HG03135 (cell line): ENCODE measurements around the gene SLU7.

Source experiments
- ATAC-seq: cut with Tn5 transposase; IDR thresholded peaks from one replicate; pipeline ENCODE4 v1.9.1; 2021; ENCODE audit warnings: mild to moderate bottlenecking, moderate library complexity; ENCODE audit not compliant: unreplicated experiment

SLU7 gene

DNA sequence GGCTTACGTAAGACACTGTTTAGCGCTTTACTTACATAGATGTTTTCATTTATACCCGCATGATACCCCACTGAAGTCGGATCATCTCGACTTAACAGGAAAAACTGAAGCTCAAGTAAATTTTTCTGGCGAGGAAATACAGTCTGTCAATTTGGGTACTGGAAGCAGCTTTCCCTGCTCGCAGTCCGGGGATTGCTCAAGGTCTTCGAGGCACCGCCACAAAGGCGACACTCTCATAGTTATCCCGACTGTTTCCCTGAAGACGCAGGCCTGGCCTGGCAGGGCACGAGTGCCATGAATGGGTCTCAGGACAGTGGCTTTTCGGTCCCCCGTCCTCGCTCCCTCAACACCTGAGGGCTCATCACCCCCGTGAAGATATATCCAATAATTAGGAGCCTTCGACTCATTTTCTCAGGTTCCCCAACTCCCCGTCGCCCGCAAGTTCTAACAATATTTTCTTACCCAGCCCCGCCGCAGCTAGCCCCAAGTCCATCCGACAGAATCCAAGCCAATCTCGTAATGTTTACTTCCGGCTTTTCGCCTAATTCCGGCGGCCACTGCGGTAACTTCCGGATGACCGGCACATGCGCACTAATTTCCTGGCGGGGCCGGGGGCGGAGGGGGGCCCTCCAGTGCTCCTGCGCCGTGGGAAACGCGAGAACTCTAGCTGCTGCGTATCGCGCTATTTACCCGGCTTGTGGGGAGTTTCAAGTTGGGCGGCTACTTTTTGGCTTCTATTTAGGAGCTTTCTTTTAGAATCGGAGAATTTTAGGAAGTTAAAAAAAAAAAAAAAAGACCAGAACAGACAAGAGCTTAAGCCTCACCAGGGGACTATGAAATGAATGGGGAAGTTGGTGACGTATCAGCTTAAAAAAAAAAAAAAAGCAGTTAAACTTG lies at the start of gene SLU7:
Gene SLU7 (minus strand): TSS at position 521 of the 897 bp plus-strand sequence. CDS start 3,787 bp downstream, outside the sequence.
- ATAC-seq, result peak; percentile 71

- no peak for ATAC-seq
Measured at GRCh38 chr5:160468363-160468975, 49.6 kb upstream of the SLU7 start.

DNA sequence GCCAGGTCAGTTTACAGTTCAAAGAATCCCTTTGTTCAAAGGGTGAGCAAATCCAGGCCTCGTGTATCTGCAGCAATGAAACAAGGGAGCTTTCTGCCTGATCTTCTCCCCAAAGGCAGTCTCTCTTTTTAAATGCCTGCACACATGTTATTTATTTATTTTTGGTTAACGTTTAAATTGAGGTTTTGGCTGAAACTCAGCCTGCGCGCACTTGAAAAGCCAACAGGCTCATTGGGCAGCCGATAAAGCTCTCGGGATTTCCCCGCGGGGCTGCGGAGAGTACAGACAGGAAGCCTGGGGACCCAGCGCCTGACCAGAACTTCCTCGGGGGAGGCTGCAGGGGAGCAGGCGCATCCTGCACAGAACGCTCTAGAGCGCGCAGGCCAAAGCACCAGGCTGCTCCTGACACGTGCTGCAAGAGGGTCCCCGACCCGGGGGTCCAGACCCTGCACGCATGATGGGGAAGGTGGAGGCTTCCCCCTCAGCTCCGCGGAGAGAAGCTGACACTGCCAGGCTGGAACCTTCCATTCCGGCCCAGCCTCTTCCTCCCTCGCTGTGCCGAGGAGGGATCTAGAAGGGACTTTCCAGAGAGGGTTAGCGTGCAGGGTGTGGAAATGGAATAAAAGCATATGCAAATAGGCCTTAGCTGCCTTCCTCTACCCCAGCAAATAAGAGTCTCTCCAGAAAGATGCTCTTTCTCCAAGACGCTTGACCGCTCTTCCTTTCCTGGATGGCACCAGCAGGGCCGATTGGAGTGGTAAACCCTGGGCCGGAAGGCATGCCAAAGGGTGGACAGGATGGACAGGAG lies 48.9 kb upstream of the SLU7 start:
- ATAC-seq, result peak; percentile 92

DNA sequence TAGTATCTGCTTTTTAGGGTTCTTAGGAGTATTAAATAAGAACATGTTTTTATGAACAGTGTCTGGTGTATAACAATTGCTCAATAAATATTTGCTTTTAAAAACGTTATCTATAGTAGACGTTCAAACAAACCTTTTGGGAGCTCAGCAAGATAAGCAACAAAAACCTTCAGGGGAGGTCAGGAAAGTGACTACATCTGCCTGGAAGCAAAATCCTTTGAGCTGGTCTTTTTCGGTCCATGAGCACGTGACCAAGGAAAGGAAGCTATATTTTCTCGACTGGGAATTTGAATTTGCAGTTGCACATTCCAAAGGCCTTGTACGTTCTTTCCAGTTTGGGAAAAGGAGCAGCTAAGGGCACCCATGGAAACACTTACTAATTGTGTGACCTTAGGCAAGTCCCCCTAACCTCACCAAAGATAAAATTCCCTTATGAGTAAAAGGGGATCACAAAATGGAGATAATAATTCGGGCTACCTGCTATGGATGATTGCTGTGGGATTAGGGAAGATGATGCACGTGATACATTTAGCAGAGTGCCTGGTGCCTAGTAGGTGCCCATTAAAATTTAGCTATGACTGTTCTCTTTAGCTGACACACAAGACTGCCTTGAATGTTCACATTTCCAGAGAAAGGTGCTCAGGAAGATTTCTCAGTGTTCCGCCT lies 48.1 kb upstream of the SLU7 start:
- ATAC-seq, result peak; percentile 7

GRCh38 chr5:160466116-160466515 lies 47.2 kb upstream of the SLU7 start:
- no peak for ATAC-seq

DNA sequence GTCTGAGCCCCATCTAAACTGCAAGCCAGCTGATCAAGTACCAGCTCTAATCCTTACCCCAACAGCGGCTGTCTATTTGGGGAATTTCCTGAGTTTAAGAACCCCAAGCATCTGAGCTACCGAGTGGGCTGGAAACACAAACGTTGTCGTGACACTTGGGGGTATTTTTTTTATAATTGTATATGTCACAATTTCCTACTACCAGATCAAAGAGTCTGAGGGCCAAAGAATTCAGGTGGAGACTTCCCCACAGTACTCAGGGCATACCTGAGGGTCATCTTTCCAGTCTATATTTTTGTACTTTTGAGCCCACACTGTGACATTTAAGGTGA lies 45.6 kb upstream of the SLU7 start:
- ATAC-seq, result no peak

DNA sequence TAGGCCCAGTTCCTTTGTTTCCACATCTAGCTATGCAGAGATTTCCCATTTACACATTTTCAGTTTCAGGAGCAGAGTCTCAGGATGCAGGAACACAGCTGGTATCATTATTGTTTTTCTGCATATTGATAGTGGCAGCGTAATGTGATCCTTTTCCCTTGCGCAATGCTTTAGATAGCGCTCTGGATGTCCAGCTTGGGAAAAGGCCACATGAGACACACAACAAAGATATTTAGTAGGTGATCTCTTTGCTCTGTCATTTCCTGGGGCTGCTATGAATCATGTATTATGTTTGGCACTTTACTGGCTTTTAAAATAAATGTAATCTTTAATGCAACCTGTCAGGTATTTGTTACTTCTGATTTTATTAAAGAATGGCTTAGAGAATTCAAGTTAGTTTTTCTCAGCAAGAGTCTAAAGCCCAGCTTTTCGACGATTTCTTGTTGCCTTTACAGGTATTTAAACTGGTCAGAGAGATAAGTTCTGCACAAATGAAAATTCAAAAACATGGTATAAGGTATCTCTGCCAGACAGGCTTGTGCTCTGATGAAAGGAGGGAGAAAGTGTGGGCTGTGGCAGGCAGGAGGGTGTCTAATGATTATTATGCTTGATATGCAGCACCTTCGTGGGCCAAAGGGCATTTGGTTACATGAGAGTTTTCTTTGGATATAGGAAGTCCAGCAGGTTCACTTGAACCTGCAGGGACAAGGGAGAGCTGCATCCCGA lies 45.0 kb upstream of the SLU7 start:
- ATAC-seq, result no peak

GRCh38 chr5:160463227-160463626 lies 44.3 kb upstream of the SLU7 start:
- ATAC-seq, result no peak

GRCh38 chr5:160462167-160462566 lies 43.3 kb upstream of the SLU7 start:
- no peak for ATAC-seq

DNA sequence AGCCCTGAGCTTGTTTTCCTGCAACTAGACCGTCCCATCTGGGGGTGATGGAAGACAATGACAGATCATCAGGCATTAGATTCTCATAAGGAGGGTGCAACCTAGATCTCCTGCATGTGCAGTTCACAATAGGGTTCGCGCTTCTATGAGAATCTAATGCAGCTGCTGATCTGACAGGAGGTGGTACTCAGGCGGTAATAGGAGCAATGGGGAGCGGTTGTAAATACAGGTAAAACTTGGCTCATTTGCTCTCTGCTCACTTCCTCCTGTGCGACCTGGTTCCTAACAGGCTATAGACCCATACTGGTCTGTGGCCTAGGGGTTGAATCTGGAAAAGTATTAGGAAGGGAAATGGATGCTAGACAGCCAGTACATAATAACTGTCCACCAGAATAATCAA lies 42.5 kb upstream of the SLU7 start:
- ATAC-seq, result no peak

DNA sequence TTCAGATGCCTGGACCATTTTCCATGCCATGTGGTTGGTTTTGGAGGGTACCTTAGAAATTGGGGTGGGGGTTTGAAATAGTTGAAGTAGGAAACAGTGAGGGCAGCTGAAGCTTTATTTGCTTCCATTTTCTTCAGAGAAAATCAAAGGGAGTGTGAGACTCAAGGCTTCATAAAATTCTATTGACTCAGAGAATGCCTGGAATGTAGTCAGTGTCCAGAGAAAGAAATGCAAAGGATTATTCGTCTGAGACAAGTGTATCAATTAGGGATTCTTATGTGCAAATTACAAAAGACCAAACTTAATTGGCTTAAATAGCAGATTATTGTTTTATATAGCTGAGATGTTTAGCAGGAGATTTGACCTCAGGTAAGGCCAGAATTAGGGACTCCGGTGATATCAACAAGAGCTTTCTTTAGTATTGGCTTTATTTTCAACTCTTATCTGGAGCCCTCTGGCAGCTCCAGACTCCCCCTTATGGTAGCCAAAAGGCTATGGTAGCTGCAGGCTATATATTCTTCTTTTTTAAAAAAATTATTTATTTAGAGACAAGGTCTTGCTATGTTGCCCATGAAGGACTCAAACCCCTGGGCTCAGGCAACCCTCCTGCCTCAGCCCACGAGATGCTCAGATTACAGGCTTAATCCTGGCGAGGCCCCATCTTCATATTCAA lies 41.6 kb upstream of the SLU7 start:
- ATAC-seq, result no peak

- ATAC-seq, result peak; percentile 65
Measured at GRCh38 chr5:160458806-160459800, 40.2 kb upstream of the SLU7 start.

DNA sequence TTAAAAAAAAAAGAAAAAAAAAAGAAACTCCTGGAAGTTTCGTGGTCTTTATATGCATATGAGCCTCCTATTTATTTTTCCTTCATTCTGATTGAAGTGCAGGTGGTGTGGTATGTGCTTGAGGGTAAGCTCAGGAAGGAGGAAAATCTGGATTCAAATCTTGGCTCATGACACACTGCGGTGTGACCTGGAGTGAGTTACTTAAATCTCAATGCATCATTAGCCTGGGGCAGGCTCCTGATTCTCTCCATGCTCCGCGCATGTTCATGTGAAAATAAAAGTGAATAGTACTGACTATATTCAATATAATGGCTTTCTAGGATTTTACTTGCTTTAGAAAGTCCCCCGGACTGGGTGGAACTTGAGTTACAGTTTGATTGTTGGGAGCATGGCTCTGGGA lies 38.4 kb upstream of the SLU7 start:
- ATAC-seq, result no peak

DNA sequence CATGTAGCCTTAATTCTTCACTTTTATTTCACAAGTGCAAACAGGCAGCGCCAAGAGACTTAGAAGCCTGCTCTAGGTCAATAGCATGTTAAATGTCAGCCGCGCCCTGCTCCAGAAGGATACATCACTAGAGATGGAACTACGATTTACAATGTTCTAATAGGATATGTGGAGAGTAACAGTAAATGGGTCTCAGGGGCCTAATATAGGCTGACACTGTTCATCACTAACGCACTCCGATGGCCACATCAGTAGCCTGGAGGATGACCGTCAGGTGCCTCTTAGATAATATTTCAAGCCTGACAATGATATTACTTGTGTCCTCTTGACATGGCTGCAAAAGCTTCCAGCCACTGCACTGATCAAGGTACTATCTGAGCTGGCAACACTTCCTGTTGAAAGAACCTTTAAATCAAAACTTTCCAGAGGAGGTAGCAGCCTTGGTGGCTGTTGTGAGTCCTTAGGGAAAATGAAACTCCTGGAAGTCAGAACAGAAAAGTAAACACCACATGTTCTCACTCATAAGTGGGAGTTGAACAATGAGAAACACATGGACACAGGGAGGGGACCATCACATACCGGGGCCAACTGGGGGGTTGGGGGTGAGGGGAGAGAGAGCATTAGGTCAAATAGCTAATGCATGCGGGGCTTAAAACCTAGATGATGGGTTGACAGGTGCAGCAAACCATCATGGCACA lies 37.7 kb upstream of the SLU7 start:
- no peak for ATAC-seq

- no peak for ATAC-seq
Measured at GRCh38 chr5:160455600-160455999, 36.7 kb upstream of the SLU7 start.

DNA sequence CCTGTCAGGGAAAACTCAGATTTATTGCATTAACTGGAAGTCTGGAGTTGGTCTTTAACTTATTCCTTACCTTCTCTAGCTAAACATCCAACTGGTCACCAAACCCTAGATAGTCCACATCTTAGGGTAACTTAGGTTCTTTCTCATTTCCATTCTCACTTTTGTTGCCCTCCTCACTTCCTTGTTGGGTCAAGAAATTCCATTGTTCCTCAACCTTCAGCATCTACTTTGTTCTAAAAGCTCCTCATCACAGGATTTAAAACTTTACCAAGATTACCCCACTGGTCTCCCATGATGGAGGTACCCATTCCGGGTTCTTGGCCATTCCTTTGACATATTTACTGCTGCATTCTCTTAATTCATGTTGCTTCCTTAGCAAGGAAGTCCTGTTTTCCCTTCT lies 34.9 kb upstream of the SLU7 start:
- ATAC-seq, result no peak

DNA sequence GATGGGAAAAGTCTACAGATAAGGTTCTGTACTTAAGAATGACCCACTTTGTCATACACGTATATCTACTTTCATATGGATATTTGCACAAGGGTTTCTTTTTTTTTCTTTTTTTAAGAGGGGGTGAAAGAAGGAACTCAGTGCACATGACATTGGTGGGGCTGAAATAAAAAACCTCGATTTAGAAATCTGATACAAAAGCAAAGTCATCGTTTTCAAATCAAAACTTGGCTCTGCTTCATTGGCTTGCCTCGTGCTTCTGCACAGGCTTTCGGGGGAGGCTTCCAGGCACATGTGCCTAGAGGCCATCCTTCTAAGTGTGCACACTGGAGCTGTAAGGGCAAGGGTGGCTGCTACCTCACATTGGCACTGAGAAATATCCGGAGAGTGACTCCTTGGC lies 33.9 kb upstream of the SLU7 start:
- ATAC-seq, result no peak

DNA sequence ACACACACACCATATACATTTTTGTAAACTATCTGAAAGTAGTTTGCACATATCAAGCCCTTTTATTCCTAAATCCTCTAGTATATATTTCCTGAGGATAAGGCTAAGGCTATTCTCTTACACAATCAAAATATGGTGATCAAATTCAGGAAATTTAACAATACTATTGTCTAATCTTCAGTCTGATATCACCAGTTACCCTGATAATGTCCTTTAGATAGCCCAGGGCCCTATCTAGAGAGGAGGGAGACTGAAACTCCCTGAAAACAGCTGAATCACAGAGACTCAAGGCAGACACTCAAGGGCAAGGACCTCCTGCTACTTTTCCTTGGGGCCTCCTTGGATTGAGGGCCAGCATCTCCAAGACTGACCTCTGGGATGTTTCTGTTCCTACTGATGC lies 33.2 kb upstream of the SLU7 start:
- no peak for ATAC-seq
